Stimulated activated CD4-positive, alpha-beta T cell treated with anti-CD3 and anti-CD28 coated beads, Interleukin-12 subunit alpha, Interleukin-12 subunit beta, amount 100 ng/mL, for 24 hours (primary cell): ENCODE measurements around the gene NKX2-8.

Experiments used
- DNase-seq, 2 experiments: peaks; one replicate each; pipeline ENCODE4 v3.0.0-alpha.2; 2020; ENCODE audit warnings: low read depth in 2 of 2

The NKX2-8 gene

DNA sequence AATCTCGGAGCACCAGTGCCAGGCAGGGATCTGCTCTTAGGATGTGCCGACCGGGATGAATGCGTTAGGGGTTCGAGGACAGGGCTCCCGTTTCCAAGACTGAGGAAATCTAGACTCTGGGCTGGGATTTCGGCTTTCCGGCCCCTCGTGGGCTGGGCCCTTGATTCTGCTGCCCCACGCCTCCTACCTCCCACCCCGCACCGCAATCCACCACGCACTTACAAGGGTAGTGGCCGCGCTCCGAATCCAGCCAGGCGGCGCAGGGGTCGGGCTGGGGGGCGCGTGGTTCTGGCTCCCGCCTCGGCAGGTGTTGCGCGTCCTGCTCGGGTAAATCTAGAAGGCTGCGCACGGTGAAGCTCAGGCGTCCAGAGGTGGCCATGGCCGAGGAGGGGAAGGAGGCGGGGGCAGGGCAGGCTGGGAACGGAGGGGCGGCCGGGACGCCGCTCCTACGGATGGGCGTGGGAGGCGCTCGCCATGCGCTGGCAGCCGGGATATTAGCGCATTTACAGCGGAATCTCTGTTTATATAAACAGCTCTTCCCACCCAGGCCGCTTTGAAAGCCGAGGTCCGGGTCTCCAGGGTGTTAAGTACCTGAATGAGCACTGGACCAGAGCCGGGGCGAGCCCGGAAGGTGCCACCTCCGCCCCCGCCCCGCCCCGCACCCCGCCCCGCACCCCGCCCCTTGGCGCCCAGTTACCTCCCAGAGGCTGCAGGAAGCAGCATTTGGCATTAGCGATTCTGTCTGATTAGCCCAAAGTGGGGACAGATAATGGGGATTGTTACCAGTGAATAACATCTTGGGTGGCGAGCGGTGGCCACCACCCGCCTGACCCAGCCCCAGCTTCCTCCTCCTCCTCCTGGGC lies at the start of gene NKX2-8:
Gene NKX2-8, minus strand, starts transcription at position 604 of the 863 bp plus-strand sequence. Its CDS starts 225 bp downstream, at position 379.
- DNase-seq: no peak

DNA sequence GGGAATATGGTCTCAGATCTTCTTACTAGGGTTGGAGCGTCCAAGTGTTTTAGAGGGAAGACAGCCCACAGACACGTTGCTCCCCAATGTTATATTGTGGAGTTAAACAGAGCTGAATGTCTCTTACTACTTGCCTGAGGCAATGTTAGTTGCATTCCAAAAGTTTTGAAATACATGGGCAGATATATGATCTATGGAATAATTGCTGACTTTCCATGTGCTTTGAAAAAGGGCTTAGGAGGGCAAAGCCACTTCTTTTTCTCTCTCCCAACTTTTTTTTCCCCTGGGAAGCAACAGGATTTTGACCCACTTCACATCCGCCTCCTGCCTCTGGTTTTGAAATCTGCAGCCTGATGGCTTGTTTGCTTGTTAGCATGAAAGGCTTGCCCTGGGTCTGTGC lies 45.6 kb upstream of the NKX2-8 start:
- no peak for DNase-seq

DNA sequence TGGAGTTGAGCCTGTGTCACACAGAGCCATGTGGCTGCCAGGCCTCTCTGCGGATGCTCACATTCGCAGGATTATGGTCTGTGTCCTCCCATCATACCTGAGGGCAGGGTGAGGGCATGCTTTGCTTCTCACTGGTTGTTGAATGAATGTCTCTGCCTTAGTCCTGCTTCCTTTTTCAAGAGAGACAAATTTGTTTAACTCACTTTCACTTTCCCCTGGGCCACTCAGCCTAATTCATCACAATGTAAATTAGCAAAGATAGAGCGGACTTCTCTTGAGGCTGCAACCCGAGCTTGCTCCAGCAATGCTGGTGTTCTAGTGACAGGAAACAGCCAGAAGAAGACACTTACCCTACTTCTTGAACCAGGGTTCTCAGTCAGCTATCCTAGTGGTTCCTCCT lies 43.7 kb upstream of the NKX2-8 start:
- DNase-seq: no peak

DNA sequence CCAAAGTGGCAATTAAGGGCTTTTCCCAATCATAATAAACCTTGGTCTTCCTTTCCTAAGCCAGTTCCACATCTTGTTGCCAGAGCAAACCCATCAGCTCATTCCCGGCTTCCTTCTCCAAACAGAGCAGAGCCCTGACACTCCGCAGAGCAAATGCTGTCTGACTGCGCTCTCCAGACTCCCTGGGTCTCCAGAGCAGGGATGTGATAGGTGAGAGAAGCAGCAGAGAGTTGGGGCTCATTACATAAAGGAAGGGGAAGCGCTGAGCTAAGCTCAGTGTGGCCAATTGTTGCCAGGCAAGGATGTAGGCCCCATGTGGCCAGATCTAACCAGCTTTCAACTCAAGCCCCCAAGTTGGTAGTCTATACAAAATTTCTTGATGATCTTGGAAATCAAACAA lies 43.0 kb upstream of the NKX2-8 start:
- DNase-seq: no peak

DNA sequence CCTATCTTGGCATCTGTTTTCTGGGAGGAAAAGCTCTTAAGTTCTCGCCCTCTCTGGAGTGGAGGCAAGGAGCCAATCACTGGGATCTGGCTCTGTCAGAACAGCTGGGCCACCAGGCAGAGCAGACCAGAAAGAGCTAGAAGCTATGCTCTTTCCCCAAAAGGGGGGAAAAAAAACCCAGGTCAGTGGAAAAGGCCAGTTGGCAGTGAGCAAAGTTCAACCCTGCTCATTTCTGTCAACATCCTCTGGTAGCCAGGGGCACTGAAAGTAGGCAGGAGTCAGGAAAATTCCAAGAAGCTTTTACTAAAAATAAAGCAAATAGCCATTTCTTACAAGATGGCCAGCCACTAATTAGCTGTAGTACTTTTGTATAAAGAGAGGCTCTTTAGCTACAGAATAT lies 42.6 kb upstream of the NKX2-8 start:
- DNase-seq: no peak

DNA sequence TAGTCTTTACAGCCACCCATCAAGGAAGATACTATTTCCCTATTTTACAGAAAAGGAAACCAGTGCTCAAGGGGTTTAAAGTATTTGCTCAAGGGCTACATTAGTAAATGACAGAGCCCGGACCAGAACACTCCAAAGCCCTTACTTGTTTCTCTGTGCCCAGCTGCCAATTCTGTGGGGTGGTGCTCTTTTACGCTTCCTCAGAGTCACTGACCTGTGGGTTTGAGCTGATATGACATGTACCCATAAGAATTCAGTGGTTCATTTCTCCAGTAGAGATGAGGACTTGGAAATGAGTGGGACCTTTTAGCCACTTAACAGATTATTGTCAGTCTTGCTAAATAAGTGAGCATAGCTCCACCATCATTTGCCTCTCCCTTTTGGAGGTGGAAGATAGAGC lies 37.4 kb upstream of the NKX2-8 start:
- DNase-seq: no peak

DNA sequence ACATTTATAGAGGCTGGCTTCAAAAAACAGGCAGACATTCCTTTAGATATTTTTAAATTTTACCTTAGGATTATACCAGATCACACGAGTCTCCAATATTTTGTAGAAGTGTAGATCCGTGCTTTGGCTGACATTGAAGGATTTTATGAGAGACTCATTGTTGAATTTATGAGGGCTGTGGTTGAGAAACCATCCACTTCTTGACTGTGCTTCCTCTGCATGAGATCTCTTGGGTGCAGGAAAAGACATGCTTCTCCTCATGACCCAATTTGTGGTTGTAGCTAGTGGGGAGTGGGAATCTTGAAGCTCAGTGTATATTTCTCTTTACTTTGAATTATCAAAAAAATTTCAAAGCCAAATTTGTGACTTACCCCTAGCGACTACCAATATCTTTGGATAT lies 36.7 kb upstream of the NKX2-8 start:
- no peak for DNase-seq

DNA sequence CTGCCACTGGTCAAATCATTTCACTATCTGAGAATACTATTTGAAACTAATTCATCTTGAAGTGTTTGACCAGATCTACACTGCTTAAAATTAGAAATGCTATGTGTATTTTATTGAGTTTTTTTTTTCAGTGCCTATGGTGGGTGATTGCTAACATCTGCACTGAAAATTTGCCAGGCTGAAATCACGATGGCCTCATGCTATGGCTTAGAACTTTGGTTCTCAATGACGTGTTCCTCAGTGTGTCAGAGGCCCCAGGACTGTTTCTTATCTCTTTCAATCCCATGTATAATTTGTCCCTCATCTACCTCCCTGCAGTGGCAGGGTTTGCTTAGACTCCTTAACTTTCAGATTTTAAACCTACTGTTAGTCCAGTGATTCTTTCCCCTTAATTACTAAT lies 36.2 kb upstream of the NKX2-8 start:
- no peak for DNase-seq

DNA sequence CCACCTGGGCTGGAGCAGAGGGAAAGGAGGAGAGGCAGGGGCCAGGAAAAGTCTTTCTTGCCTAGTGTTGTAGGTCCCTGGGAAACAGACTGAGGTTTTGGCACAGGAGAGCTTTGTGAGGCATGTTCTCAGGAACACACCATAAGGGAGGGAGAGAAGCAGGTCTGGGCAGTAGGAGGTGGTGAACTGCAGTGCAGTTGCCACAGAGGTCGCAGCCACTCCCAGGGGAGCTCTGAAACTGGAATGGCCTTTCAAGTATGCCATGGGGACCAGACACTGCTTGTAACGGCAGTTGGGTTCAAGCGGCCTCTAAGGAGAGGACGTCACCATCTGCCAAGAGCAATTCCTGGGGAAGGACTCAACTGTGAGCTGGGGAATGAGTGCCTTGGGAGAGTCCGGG lies 35.4 kb upstream of the NKX2-8 start:
- no peak for DNase-seq

DNA sequence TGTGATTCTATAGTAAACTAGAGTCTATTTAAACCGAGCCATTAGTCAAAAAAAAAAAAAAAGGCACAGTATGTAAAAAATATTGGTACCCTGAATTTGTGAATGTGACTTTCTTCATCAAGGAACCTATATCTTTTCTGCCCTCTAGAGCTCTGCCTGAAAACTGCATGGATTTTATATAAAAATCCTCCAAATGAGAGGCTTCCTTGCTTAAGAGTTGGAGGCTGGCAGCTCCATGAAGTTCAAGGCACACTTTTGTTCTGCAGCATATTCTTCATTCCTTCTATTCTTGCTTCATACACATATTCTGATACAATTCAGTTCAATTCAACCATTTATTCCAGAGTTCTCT lies 23.1 kb upstream of the NKX2-8 start:
- DNase-seq: no peak

DNA sequence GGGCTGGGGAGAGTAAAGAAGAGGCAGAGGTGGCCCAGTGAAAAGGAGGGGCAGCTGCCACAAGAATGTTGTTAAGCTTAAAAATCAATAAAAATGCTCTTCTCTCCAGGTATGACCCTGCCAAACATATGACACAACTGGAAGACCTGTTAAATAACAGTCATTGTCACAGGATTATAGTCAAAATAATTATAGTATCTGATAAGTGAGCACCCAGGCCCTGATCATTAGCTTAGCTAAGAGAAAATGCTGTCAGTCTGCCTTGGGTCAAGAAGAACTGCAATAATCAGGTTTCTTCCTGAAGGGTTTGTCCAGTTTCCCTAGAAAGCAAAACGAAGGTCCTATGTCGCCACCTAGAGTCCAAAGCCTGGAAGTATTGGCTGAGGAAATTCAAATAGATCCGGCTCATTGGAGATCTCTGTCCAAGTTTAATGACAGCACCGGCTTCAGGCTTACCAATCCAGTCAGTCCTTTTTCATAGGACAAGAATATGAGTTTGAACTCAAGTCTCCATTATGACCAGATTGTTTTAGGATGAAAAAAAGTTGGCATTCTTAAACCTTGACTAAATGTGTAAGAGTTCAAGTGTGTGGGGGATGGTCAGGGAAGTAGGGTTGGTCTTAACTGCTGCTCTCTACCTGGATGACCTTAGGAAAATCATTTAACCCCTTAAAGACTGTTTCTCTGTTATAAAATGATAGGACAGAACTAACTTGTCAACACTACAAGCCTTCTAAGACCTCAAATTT lies 22.5 kb upstream of the NKX2-8 start:
- DNase-seq: no peak

DNA sequence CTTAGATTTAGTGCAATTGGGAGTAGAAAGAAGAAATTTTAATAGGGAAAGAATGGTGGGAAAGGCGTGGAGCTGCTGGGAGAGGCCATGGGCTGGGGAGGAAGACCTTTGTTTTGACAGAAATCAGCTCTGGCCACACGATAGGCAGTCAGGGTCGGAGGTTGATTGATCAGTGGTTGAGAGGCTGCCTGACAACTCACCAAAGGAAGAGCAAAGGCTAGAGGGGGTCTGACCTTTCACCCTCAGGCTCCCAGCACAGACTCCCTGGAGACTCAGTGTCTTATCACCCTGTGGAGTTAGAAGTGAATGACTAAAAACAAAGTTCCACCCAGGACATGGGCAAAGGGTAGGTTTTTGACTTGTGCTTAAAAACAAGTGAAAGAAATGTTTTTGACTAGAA lies 18.0 kb upstream of the NKX2-8 start:
- no peak for DNase-seq

DNA sequence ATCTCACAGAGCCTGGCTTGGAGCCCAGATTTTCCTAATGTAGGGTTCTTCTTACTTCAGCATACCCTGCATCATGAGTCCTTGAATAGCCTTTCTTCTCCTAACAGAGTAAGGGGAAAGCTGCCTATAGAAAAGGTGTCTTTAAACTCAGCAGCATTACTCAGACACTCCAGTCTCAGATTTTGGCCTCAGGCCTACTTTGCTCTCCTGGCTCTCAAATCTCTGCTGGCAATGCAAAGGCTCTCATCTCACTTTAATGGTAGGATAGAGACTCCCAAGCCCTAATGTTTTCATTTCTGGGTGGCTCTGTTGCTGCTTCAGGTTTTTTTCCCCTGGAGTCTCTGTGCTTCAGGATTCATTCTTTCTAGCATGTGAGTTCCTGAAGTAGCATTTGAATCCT lies 9.1 kb upstream of the NKX2-8 start:
- DNase-seq: no peak

DNA sequence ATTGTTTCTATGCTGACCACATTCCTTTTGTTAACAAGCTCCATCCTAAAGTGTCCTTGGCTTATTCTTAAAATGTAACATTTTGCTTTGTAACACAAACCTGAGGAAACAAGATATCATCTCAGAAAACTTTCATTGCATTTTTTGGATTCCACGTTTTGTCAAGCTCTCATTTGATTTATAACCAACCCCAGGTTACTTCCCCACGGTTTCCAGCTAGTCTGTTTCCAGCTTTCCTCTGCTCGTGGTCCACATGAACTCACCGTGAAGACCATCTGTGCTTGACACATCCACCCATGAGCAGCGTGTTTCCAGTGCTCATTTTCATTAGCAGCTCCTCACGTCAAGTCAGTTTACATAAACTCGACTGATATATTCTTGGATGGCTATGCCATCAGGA lies 6.4 kb upstream of the NKX2-8 start:
- no peak for DNase-seq

DNA sequence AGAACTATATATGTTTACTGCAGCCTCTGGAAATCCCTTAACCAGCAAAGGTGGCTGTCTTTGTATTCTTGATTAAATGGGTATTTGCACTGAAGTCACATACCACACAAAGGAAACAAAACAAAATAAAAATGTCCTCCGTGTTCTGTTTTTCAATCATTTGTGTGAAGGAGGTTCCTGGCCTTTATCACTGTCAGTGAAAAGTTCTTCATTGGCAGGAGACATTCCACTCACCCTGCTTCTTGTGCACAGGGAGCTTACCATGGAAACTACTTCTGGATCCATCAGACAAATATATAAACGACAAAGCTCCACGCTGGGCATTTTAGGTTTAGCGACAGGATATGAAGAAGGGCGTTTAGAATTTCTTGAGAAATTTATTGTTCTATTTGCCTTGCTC lies 5.7 kb upstream of the NKX2-8 start:
- no peak for DNase-seq

DNA sequence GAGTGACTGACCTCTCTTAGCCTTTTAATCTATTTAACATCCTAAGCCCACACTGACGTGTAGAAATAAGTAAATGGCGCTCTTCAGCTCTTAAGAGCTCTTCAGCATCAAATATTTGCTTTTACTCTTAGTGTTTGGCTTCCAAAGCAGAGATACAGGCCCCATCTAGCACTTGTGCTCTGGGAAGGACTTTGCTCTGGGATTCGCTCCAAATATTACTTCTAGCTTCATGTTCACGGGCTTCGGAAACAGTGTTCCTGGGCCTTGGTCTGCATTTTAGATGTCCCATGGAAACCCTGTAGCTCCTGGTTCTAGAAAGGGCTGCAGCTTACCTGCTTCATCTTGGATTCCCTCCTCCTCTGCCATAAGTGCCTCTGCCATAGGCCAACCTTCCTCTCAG lies 2.7 kb upstream of the NKX2-8 start:
- DNase-seq: no peak

DNA sequence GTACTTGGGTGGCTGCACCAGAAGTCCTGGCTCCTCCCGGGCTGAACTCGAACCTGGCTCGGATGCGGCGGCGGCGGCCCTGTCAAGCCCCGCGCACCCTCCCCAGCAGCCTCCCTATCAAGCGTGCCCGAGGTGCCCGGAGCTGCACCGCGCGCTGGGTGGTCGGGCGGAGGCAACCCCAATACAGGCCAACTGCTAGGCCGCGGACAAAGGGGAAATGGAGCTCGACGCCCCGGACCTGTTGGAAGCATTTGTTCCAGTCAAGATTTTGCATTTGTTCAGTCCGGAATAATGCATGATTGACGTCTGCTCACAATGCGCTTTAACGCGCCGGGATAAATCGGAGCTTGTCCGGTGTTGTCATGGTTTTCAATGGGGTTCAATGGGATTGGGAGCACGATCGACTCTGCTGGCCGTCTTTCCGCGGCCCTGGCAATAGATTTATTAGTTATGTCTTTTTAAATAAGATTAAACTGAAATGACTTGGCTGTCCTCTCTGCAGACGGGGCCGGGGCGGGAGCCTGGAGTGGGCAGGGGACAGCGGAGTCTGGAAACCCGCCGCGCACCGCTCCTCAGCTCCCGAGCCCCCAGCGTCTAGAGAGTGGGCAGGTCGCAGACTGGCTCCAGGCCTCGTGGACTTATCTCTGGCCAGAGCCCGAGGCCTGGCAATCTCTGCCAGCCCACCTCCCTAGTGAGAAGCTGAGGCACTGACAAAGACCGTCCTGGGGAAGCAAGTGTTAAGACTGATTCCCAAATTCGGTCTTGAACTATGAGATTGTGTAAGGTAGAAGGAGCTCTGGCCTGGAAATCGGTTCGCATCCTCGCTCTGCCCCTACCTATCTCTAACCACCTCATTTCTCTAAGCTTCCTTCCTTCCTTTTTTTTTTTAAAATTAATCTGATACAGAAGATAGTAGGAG lies 1.7 kb upstream of the NKX2-8 start:
- no peak for DNase-seq

DNA sequence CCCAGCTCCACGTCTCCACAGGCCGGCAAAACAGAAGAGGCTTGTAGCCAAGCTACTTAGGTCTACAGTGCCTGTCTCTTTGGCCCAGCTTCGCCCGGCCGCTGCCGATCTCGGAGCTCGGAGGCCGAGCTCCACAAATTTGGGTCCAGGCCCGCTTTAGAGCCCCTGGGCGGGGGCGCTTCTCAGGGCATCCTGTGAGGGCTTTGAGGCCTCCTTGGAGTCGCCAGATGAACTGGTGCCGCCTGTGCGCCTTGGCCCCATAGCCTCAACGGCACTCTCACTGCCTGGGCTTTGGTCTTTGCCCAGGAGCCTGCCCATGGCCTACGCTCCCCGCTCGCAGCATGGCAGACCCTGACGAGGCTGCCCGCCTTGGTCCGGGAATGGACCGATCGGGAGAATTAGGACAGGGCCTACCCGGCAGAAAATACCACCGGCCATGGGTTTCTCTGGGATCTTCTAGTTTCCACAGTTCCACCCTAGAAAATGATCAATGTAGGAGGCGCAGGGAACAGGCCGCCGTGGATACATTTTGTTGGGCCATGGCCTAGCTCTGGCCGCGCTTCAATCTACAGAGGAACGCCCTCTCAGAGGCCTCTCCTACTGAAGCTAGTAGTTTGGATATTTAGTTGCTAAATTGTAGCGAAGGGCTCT lies 953 bp upstream of the NKX2-8 start:
- DNase-seq: no peak

DNA sequence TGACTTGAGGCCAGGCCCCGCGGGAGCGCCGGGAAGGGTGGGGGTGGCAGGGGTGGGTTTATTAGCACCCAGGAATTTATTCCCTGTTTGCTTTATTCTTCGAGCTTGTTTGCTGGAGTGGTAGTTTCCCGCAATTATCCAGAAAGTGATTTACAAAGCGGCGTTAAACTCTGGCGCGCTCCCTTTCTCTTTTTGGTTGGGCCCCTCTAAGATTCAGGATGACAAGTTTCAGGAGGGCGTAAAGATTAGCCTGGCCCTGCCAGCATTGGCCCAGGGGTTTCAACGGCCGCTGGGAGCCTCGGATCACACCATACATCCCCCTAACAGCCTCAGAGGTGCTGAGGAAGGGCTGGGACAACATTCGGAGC lies 444 bp upstream of the NKX2-8 start:
- no peak for DNase-seq

DNA sequence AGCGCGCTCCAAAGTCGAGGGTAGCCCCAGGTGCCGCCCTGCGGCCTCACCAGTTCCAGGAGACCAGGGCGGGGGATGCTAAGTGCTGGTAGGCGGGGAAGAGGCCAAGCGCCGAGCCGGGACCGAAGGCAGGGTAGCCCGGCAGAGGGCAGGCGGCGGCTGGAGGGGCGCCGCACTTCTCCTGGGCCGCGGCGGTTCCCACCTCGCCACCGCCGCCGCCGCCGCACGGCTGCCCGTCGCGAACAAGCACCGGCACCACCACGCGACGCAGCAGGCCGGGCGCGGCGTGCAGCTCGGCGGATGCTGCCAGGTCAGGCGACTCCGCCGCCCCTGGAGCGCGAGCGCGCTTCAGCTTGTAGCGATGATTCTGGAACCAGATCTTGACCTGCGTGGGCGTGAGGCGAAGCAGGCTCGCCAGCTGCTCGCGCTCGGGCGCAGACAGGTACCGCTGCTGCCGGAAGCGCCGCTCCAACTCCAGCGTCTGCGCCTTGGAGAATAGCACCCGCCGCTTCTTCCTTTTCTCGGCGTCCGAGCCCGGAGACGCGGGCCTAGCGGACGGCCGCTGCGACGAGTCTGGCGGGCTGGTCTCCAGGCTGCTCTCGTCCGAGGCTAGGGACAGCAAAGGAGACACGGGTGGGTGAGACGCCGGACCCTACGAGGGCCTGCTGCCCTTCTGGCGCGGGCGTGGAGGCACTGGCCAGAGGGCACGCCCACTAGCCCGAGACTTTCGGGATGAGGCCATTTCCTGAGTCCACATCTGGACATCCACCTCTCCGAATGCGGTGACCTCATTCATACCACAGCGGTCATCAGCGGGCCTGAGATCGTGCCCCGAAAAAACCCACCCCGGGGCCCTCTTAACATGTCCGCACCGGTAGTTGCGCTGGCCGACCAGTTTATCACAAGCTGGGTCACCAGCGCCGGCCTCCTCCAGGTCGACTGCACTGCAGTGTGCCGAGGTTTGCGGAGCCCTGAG lies 1.3 kb downstream of the NKX2-8 start:
- no peak for DNase-seq
